Activated CD8-positive, alpha-beta memory T cell treated with anti-CD3 and anti-CD28 coated beads, Interleukin-2, amount 50 U/mL, for 1 hour (primary cell): ENCODE data around the gene PDE5A.
"Not testable (repeated sequence)": the region's sequence is repeated elsewhere in the genome, so short reads cannot be mapped to it uniquely, and the experiment has no call there.

Experiments used
- DNase-seq: peaks from one replicate; pipeline ENCODE4 v3.0.0-alpha.2; 2020; ENCODE audit errors: extremely low read depth

Gene PDE5A

GRCh38 chr4:119470737-119471063, 157.9 kb downstream of the PDE5A start:
- DNase-seq: not testable (repeated sequence)

- not testable (repeated sequence) for DNase-seq
Observed at GRCh38 chr4:119470021-119470736, 158.4 kb downstream of the PDE5A start.

GRCh38 chr4:119469039-119469438, 159.6 kb downstream of the PDE5A start:
- not testable (repeated sequence) for DNase-seq

GRCh38 chr4:119462733-119463132, 165.9 kb downstream of the PDE5A start:
- not testable (repeated sequence) for DNase-seq

GRCh38 chr4:119455734-119456133, 172.9 kb downstream of the PDE5A start:
- DNase-seq: not testable (repeated sequence)

- DNase-seq: peak; percentile 90
Observed at GRCh38 chr4:119454491-119455270, 173.9 kb downstream of the PDE5A start.

- not testable (repeated sequence) for DNase-seq
Observed at GRCh38 chr4:119454151-119454490, 174.5 kb downstream of the PDE5A start.

GRCh38 chr4:119453286-119453685, 175.3 kb downstream of the PDE5A start:
- DNase-seq: not testable (repeated sequence)

- not testable (repeated sequence) for DNase-seq
Observed at GRCh38 chr4:119449851-119450250, 178.8 kb downstream of the PDE5A start.
